NCI-H2196 (cell line): ENCODE results near the gene ILRUN.
"Not testable (repeated sequence)": the region's sequence is repeated elsewhere in the genome, so short reads cannot be mapped to it uniquely, and the experiment has no call there.

Experiments used
- DNase-seq: peaks from one replicate; lab custom pipeline; 2025; ENCODE audit not compliant: unreplicated experiment; lab: John Stamatoyannopoulos, UW

The ILRUN gene

GRCh38 chr6:34696739-34697543 is at the start of gene ILRUN:
Gene ILRUN (minus strand): TSS chr6:34696767. CDS start chr6:34696603, 164 bp downstream.
- DNase-seq, result peak; percentile 97

GRCh38 chr6:34745277-34746103 is 48.9 kb upstream of the ILRUN start:
- DNase-seq, result no peak

- not testable (repeated sequence) for DNase-seq
These were observed 47.7 kb upstream of the ILRUN start for GRCh38 chr6:34744294-34744647.

GRCh38 chr6:34743625-34744293 is 47.2 kb upstream of the ILRUN start:
- no peak for DNase-seq

GRCh38 chr6:34742094-34742493 is 45.5 kb upstream of the ILRUN start:
- DNase-seq, result no peak

GRCh38 chr6:34736823-34737222 is 40.3 kb upstream of the ILRUN start:
- no peak for DNase-seq

GRCh38 chr6:34731393-34732060 is 35.0 kb upstream of the ILRUN start:
- no peak for DNase-seq

GRCh38 chr6:34729631-34730470 is 33.3 kb upstream of the ILRUN start:
- no peak for DNase-seq

GRCh38 chr6:34726055-34726454 is 29.5 kb upstream of the ILRUN start:
- no peak for DNase-seq

- no peak for DNase-seq
These were observed 26.6 kb upstream of the ILRUN start for GRCh38 chr6:34723203-34723602.

- DNase-seq, result no peak
These were observed 25.9 kb upstream of the ILRUN start for GRCh38 chr6:34722451-34722850.

GRCh38 chr6:34720160-34720559 is 23.6 kb upstream of the ILRUN start:
- DNase-seq, result not testable (repeated sequence)

GRCh38 chr6:34719646-34720045 is 23.1 kb upstream of the ILRUN start:
- DNase-seq, result not testable (repeated sequence)

GRCh38 chr6:34718976-34719375 is 22.4 kb upstream of the ILRUN start:
- no peak for DNase-seq

GRCh38 chr6:34717466-34717865 is 20.9 kb upstream of the ILRUN start:
- no peak for DNase-seq

GRCh38 chr6:34714663-34715062 is 18.1 kb upstream of the ILRUN start:
- DNase-seq, result no peak

- not testable (repeated sequence) for DNase-seq
These were observed 16.3 kb upstream of the ILRUN start for GRCh38 chr6:34712881-34713280.

GRCh38 chr6:34709386-34709785 is 12.8 kb upstream of the ILRUN start:
- peak; percentile 62 for DNase-seq

GRCh38 chr6:34705241-34705640 is 8.7 kb upstream of the ILRUN start:
- DNase-seq, result no peak

GRCh38 chr6:34701199-34701598 is 4.6 kb upstream of the ILRUN start:
- DNase-seq, result no peak
